HL-60 (cell line): ENCODE results near the gene GAA.

Experiments
- DNase-seq, 2 experiments: peaks; one replicate each; pipeline ENCODE4 v3.0.0-alpha.2; 2010 to 2020; ENCODE audit warnings: low read depth in 1 of 2, low spot score in 1 of 2
- H3K27ac ChIP-seq: fragments of 250-450 bp; sonication (Bioruptor Pico); replicated peaks from 2 replicates; pipeline ENCODE4 v1.5.1; 2020; ENCODE audit warnings: mild to moderate bottlenecking, moderate library complexity
- H3K27me3 ChIP-seq: fragments of 250-450 bp; sonication (Bioruptor Pico); 2 replicates; pipeline ENCODE4 v1.5.1; 2021; ENCODE audit warnings: mild to moderate bottlenecking, moderate library complexity; ENCODE audit not compliant: insufficient read depth, poor library complexity, severe bottlenecking
- H3K4me3 ChIP-seq: replicated peaks from 2 replicates; pipeline ENCODE4 v1.5.1; 2011; ENCODE audit warnings: mild to moderate bottlenecking, control low read depth, low read length; ENCODE audit not compliant: insufficient read depth
- CTCF ChIP-seq: IDR thresholded peaks from one replicate; pipeline ENCODE4 v1.5.1; 2011; ENCODE audit warnings: low read length, control low read depth, inconsistent platforms; ENCODE audit not compliant: insufficient read depth
- GABPA ChIP-seq: IDR thresholded peaks from 2 replicates; pipeline ENCODE4 v1.6.1; 2012; ENCODE audit warnings: low read depth
- POLR2AphosphoS5 ChIP-seq: IDR thresholded peaks from 2 replicates; pipeline ENCODE4 v1.6.1; 2012; ENCODE audit warnings: low read depth
- REST ChIP-seq: IDR thresholded peaks from 2 replicates; pipeline ENCODE4 v1.6.1; 2012; ENCODE audit warnings: low read depth; ENCODE audit not compliant: insufficient replicate concordance
- SPI1 ChIP-seq: IDR thresholded peaks from 2 replicates; pipeline ENCODE4 v1.6.1; 2012; ENCODE audit warnings: low read depth, mild to moderate bottlenecking, borderline replicate concordance

The GAA gene

GRCh38 chr17:80123791-80124190 lies 22.4 kb downstream of the GAA start:
- Histone ChIP-seq H3K4me3 (no peak overlapping the region), H3K27ac (no peak overlapping the region), H3K27me3 (peaks cover 3% of the 10 kb centered on the region)
- TF ChIP-seq REST, result no peak
- no peak for TF ChIP-seq GABPA
- TF ChIP-seq CTCF, result no peak
- TF ChIP-seq POLR2AphosphoS5, result no peak
- no peak for TF ChIP-seq SPI1
- DNase-seq, result no peak

- Histone ChIP-seq H3K27me3 (peaks cover 3% of the 10 kb centered on the region), H3K4me3 (no peak overlapping the region), H3K27ac (no peak overlapping the region)
- TF ChIP-seq CTCF, result peak; percentile 39
- TF ChIP-seq REST, result no peak
- no peak for TF ChIP-seq GABPA
- no peak for TF ChIP-seq POLR2AphosphoS5
- DNase-seq, result no peak
Measured at GRCh38 chr17:80124351-80124981, 23.1 kb downstream of the GAA start.

- DNase-seq, result no peak
- Histone ChIP-seq H3K27ac (no peak overlapping the region), H3K27me3 (peaks cover 3% of the 10 kb centered on the region), H3K4me3 (no peak overlapping the region)
- no peak for TF ChIP-seq REST
- no peak for TF ChIP-seq SPI1
- no peak for TF ChIP-seq GABPA
- TF ChIP-seq CTCF, result no peak
- TF ChIP-seq POLR2AphosphoS5, result no peak
Measured at GRCh38 chr17:80125656-80126448, 24.5 kb downstream of the GAA start.
